Nucleus accumbens (tissue), 56 donors: ENCODE data around the gene MS4A7.
"Not testable (repeated sequence)": the region's sequence is repeated elsewhere in the genome, so short reads cannot be mapped to it uniquely, and the experiment has no call there.

Experiments used
- DNase-seq, 56 donors: peaks; one replicate each; lab custom pipeline; 2025; lab: John Stamatoyannopoulos, UW

The MS4A7 gene

GRCh38 chr11:60378354-60378753 is at the start of gene MS4A7:
Gene MS4A7 (plus strand): TSS chr11:60378532. CDS start chr11:60383142, 4,610 bp downstream.
- peak in 5 of 56 donors; percentile 1 to 20 (median 2) for DNase-seq

GRCh38 chr11:60332846-60333245 is 45.5 kb upstream of the MS4A7 start:
- no peak for DNase-seq

GRCh38 chr11:60334005-60334620 is 44.2 kb upstream of the MS4A7 start:
- DNase-seq, result peak in 22 of 56 donors; percentile 1 to 69 (median 9)

GRCh38 chr11:60336767-60337391 is 41.5 kb upstream of the MS4A7 start:
- no peak for DNase-seq

- DNase-seq, result no peak
Observed at GRCh38 chr11:60338053-60338452, 40.3 kb upstream of the MS4A7 start.

GRCh38 chr11:60339356-60339755 is 39.0 kb upstream of the MS4A7 start:
- no peak for DNase-seq

- DNase-seq, result no peak
Observed at GRCh38 chr11:60343094-60343704, 35.1 kb upstream of the MS4A7 start.

- DNase-seq, result no peak
Observed at GRCh38 chr11:60344146-60344545, 34.2 kb upstream of the MS4A7 start.

- peak in 8 of 56 donors; percentile 1 to 32 (median 8) for DNase-seq
Observed at GRCh38 chr11:60345489-60345888, 32.8 kb upstream of the MS4A7 start.

- DNase-seq, result no peak
Observed at GRCh38 chr11:60347084-60347797, 31.1 kb upstream of the MS4A7 start.

GRCh38 chr11:60348116-60348515 is 30.2 kb upstream of the MS4A7 start:
- no peak for DNase-seq

GRCh38 chr11:60349990-60350389 is 28.3 kb upstream of the MS4A7 start:
- DNase-seq, result no peak

- DNase-seq, result no peak
Observed at GRCh38 chr11:60357771-60358170, 20.6 kb upstream of the MS4A7 start.

GRCh38 chr11:60360621-60361020 is 17.7 kb upstream of the MS4A7 start:
- no peak for DNase-seq

- DNase-seq, result no peak
Observed at GRCh38 chr11:60362241-60362640, 16.1 kb upstream of the MS4A7 start.

GRCh38 chr11:60363542-60364470 is 14.5 kb upstream of the MS4A7 start:
- DNase-seq, result peak in 32 of 56 donors; percentile 1 to 65 (median 20)

- DNase-seq, result not testable (repeated sequence)
Observed at GRCh38 chr11:60366262-60366904, 11.9 kb upstream of the MS4A7 start.

- DNase-seq, result no peak
Observed at GRCh38 chr11:60367009-60367408, 11.3 kb upstream of the MS4A7 start.

- DNase-seq, result no peak
Observed at GRCh38 chr11:60367896-60368295, 10.4 kb upstream of the MS4A7 start.
